ENCODE data around the gene EXOC3L1.

- TF ChIP-seq POLR2A (IDR thresholded peaks at IDR 0.05) (no peak), POLR2AphosphoS5 (IDR thresholded peaks at IDR 0.05) (no peak), CTCF (IDR thresholded peaks at IDR 0.05) (no peak), EP300 (IDR thresholded peaks at IDR 0.05; ENCODE audit: low read depth) (no peak)
Measured at GRCh38 chr16:67151431-67152097, 38.4 kb downstream of the EXOC3L1 start.
